ENCODE results near the gene TRAIP.
"Not testable (repeated sequence)": the region's sequence is repeated elsewhere in the genome, so short reads cannot be mapped to it uniquely, and the experiment has no call there.

Gene TRAIP

GRCh38 chr3:49831341-49831740 lies 25.0 kb downstream of the TRAIP start:
- H3K27me3 ChIP-seq (ENCODE audit: insufficient read depth, low read length, poor library complexity, severe bottlenecking) = no peaks in the 10 kb centered on the region
- H3K4me2 ChIP-seq (ENCODE audit: low read depth, low read length, poor library complexity, severe bottlenecking) = no peak overlapping the region
- no peaks in the 10 kb centered on the region for H3K9me2 ChIP-seq (replicated peaks; ENCODE audit: low read depth, low read length)
- H3K79me2 ChIP-seq (ENCODE audit: insufficient read depth, low read length) = no peaks in the 10 kb centered on the region
- H2AFZ ChIP-seq (ENCODE audit: low read length) = no peak overlapping the region
- peaks cover 40% of the 10 kb centered on the region; the same call in 1 of the 2 replicates for H3K36me3 ChIP-seq (ENCODE audit: insufficient read depth, low read length)
- H4K20me1 ChIP-seq (ENCODE audit: insufficient read depth, low read length, poor library complexity, severe bottlenecking) = no peaks in the 10 kb centered on the region
- no peak overlapping the region for H3K4me3 ChIP-seq (ENCODE audit: low read length, poor library complexity, severe bottlenecking)
- TF ChIP-seq CTCF (conservative IDR thresholded peaks at IDR 0.05; ENCODE audit: low read length) (no peak), EZH2phosphoT487 (IDR thresholded peaks at IDR 0.05; ENCODE audit: borderline replicate concordance) (no peak)
- H3F3A ChIP-seq (ENCODE audit: low read depth) = no peaks in the 10 kb centered on the region
- H3K9ac ChIP-seq (ENCODE audit: low read depth, low read length, poor library complexity, severe bottlenecking) = no peak overlapping the region
- no peaks in the 10 kb centered on the region for H3K4me1 ChIP-seq (ENCODE audit: insufficient read depth, low read length, poor library complexity, severe bottlenecking)
- H3K9me3 ChIP-seq (ENCODE audit: insufficient read depth, low read depth, low read length) = no peaks in the 10 kb centered on the region

GRCh38 chr3:49826016-49826415 lies 30.3 kb downstream of the TRAIP start:
- TF ChIP-seq CTCF (conservative IDR thresholded peaks at IDR 0.05; ENCODE audit: low read length) (no peak), EZH2phosphoT487 (IDR thresholded peaks at IDR 0.05; ENCODE audit: borderline replicate concordance) (no peak)
- Histone ChIP-seq H3K9ac (ENCODE audit: low read depth, low read length, poor library complexity, severe bottlenecking) (no peak overlapping the region), H3K4me3 (ENCODE audit: low read length, poor library complexity, severe bottlenecking) (no peak overlapping the region), H3K9me2 (replicated peaks; ENCODE audit: low read depth, low read length) (no peaks in the 10 kb centered on the region), H3K36me3 (ENCODE audit: insufficient read depth, low read length) (peaks cover 29% of the 10 kb centered on the region; the same call in 1 of the 2 replicates), H3K4me2 (ENCODE audit: low read depth, low read length, poor library complexity, severe bottlenecking) (no peak overlapping the region), H4K20me1 (ENCODE audit: insufficient read depth, low read length, poor library complexity, severe bottlenecking) (no peaks in the 10 kb centered on the region), H3K9me3 (ENCODE audit: insufficient read depth, low read depth, low read length) (no peaks in the 10 kb centered on the region), H3F3A (ENCODE audit: low read depth) (no peaks in the 10 kb centered on the region), H3K4me1 (ENCODE audit: insufficient read depth, low read length, poor library complexity, severe bottlenecking) (no peaks in the 10 kb centered on the region), H2AFZ (ENCODE audit: low read length) (no peak overlapping the region), H3K79me2 (ENCODE audit: insufficient read depth, low read length) (no peaks in the 10 kb centered on the region), H3K27me3 (ENCODE audit: insufficient read depth, low read length, poor library complexity, severe bottlenecking) (no peaks in the 10 kb centered on the region)

- not testable (repeated sequence) for H3K4me2 ChIP-seq (ENCODE audit: low read depth, low read length, poor library complexity, severe bottlenecking); H3K4me1 ChIP-seq (ENCODE audit: insufficient read depth, low read length, poor library complexity, severe bottlenecking); H3K9ac ChIP-seq (ENCODE audit: low read depth, low read length, poor library complexity, severe bottlenecking); H3K4me3 ChIP-seq (ENCODE audit: low read length, poor library complexity, severe bottlenecking); H3K36me3 ChIP-seq (ENCODE audit: insufficient read depth, low read length); H3K27me3 ChIP-seq (ENCODE audit: insufficient read depth, low read length, poor library complexity, severe bottlenecking); H3K9me3 ChIP-seq (ENCODE audit: insufficient read depth, low read depth, low read length); H3K79me2 ChIP-seq (ENCODE audit: insufficient read depth, low read length); H4K20me1 ChIP-seq (ENCODE audit: insufficient read depth, low read length, poor library complexity, severe bottlenecking); H3K9me2 ChIP-seq (replicated peaks; ENCODE audit: low read depth, low read length); H3F3A ChIP-seq (ENCODE audit: low read depth); H2AFZ ChIP-seq (ENCODE audit: low read length)
Measured at GRCh38 chr3:49823131-49823530, 33.2 kb downstream of the TRAIP start.

- Histone ChIP-seq H2AFZ (ENCODE audit: low read length) (peak within 1 kb of the TSS; percentile 79), H3K9ac (ENCODE audit: low read depth, low read length, poor library complexity, severe bottlenecking) (peak within 1 kb of the TSS; percentile 89), H3K4me2 (ENCODE audit: low read depth, low read length, poor library complexity, severe bottlenecking) (peak within 1 kb of the TSS; percentile 95)
Measured at GRCh38 chr3:49813497-49814174, 42.7 kb downstream of the TRAIP start, which contains the start of gene UBA7. TSS of gene UBA7 (minus strand) at chr3:49813953. CDS start at chr3:49813787, 166 bp downstream.

More at GRCh38 chr3:49813497-49814174, 42.7 kb downstream of the TRAIP start, which contains the start of gene UBA7:
- H3F3A ChIP-seq (ENCODE audit: low read depth) = no peaks in the 10 kb centered on the region
- H3K9me3 ChIP-seq (ENCODE audit: insufficient read depth, low read depth, low read length) = no peaks in the 10 kb centered on the region
- peaks cover 31% of the 10 kb centered on the region for H3K79me2 ChIP-seq (ENCODE audit: insufficient read depth, low read length)
- H3K27me3 ChIP-seq (ENCODE audit: insufficient read depth, low read length, poor library complexity, severe bottlenecking) = no peaks in the 10 kb centered on the region
- TF ChIP-seq EZH2phosphoT487 (IDR thresholded peaks at IDR 0.05; ENCODE audit: borderline replicate concordance) = no peak
- no peak for TF ChIP-seq CTCF (conservative IDR thresholded peaks at IDR 0.05; ENCODE audit: low read length)
- no peaks in the 10 kb centered on the region for H3K36me3 ChIP-seq (ENCODE audit: insufficient read depth, low read length)
- H3K9me2 ChIP-seq (replicated peaks; ENCODE audit: low read depth, low read length) = no peaks in the 10 kb centered on the region
- peak within 1 kb of the TSS; percentile 79 for H3K4me3 ChIP-seq (ENCODE audit: low read length, poor library complexity, severe bottlenecking)
- peaks cover 61% of the 10 kb centered on the region for H3K4me1 ChIP-seq (ENCODE audit: insufficient read depth, low read length, poor library complexity, severe bottlenecking)
- no peaks in the 10 kb centered on the region for H4K20me1 ChIP-seq (ENCODE audit: insufficient read depth, low read length, poor library complexity, severe bottlenecking)
